A673 (cell line): Measurements from ENCODE around the gene FBXO15.

Experiments used
- EZH2 ChIP-seq: fragments of 200-600 bp; sonication (generic); IDR thresholded peaks from 2 replicates; pipeline ENCODE4 v1.6.1; 2017; ENCODE audit warnings: borderline replicate concordance, low read depth, mild to moderate bottlenecking, mixed read lengths, antibody characterized with exemption, low read length; ENCODE audit not compliant: poor library complexity, severe bottlenecking
- TF ChIP-seq, protein P1 (sequence below): fragments of 300-800, 200-600 bp; sonication (generic); conservative IDR thresholded peaks from 2 replicates; pipeline ENCODE4 v1.5.1; 2017; ENCODE audit warnings: low read depth, mild to moderate bottlenecking, antibody characterized with exemption, low read length, moderate library complexity, mixed read lengths

DNA sequence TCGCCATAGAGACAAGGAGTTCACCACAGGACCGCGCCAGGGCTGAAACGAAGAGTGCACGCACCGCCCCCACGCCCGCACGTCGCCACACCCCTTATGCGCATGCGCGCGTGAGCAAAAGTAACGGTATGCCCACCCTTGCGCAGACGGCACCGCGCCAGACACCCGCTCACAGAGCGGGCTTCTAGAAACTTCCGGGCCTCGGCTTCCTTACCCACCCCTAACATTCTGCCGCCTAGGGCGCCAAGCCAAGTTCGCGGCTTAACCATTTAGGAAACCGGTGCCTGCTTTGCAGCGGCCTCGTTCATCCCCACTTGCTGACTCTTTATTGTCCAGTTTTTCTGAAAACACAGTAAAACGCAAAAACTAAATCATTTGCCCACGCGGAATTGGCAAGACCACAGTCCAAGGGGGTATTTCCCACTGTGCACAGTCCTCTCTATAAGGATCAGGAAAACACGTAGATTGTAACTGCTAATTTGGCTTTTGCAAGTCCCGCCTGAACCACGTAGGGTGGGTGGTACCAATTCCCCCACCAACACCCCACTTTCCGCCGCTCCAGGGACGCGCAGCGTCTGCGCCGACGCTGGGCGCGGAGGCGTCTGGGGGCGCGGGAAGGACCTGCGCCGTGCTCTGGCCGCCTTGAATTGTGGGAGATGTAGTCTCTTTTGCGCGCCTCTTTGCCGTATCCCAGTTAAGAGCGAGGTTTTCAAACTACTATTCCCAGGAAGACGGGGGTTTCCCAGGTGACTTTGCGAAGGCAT, at the start of gene FBXO15, which contains the start of gene TIMM21:
- TF ChIP-seq, protein P1, sequence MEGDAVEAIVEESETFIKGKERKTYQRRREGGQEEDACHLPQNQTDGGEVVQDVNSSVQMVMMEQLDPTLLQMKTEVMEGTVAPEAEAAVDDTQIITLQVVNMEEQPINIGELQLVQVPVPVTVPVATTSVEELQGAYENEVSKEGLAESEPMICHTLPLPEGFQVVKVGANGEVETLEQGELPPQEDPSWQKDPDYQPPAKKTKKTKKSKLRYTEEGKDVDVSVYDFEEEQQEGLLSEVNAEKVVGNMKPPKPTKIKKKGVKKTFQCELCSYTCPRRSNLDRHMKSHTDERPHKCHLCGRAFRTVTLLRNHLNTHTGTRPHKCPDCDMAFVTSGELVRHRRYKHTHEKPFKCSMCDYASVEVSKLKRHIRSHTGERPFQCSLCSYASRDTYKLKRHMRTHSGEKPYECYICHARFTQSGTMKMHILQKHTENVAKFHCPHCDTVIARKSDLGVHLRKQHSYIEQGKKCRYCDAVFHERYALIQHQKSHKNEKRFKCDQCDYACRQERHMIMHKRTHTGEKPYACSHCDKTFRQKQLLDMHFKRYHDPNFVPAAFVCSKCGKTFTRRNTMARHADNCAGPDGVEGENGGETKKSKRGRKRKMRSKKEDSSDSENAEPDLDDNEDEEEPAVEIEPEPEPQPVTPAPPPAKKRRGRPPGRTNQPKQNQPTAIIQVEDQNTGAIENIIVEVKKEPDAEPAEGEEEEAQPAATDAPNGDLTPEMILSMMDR: no peak
- no peak for TF ChIP-seq EZH2
